Stimulated activated CD8-positive, alpha-beta memory T cell treated with anti-CD3 and anti-CD28 coated beads, Interleukin-4, amount 100 ng/mL, for 1 hour (primary cell): ENCODE results near the gene SMC6.

Experiments
- DNase-seq, 2 donors: peaks; one replicate each; pipeline ENCODE4 v3.0.0-alpha.2; 2020; ENCODE audit warnings: low read depth in 2 of 2, low spot score in 1 of 2

SMC6 gene, protein sequence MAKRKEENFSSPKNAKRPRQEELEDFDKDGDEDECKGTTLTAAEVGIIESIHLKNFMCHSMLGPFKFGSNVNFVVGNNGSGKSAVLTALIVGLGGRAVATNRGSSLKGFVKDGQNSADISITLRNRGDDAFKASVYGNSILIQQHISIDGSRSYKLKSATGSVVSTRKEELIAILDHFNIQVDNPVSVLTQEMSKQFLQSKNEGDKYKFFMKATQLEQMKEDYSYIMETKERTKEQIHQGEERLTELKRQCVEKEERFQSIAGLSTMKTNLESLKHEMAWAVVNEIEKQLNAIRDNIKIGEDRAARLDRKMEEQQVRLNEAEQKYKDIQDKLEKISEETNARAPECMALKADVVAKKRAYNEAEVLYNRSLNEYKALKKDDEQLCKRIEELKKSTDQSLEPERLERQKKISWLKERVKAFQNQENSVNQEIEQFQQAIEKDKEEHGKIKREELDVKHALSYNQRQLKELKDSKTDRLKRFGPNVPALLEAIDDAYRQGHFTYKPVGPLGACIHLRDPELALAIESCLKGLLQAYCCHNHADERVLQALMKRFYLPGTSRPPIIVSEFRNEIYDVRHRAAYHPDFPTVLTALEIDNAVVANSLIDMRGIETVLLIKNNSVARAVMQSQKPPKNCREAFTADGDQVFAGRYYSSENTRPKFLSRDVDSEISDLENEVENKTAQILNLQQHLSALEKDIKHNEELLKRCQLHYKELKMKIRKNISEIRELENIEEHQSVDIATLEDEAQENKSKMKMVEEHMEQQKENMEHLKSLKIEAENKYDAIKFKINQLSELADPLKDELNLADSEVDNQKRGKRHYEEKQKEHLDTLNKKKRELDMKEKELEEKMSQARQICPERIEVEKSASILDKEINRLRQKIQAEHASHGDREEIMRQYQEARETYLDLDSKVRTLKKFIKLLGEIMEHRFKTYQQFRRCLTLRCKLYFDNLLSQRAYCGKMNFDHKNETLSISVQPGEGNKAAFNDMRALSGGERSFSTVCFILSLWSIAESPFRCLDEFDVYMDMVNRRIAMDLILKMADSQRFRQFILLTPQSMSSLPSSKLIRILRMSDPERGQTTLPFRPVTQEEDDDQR

DNA sequence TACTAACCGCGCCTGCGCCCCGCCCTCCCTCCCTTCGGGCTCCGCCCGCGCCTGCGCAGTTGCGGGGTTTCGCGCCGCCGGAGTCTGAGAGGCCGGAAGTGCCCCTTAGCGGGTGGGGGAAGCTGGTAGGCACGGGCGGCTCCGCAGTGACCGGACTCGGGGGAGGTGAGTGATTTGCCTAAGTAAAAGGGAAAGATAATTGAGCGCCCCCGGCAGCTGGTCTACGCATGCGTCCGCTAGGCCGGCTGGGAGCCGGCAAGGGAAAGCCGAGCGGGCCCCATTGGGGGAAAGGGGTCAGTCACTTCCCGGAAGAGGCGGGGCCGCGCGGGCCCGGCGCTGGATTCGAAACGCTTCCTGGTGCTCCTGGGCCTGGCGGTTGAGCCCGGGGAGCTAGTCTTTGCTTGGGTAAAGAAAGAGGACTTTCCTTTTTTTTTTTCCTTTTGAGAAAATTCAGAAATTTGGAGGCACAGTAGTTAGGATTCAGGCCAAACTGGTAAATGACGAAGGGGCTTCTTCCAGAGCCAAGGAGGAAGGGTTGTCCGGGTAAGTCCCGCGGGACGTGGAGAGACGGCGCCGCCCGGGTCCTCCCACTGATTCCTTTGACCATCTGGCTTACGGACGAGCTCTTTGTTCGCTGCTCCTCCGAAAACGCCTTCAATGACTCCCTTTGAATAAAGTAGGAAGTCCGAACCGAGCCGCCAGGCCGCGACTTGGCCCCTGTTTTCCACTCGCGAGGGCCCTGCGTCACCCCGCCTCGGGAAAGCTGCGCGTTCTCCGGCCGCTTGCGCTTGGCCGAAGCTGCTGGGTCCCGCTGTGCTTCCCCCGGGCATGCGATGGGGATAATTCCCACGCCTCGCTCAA, at the start of gene SMC6, which contains the start of gene GEN1:
Gene SMC6, minus strand, starts transcription at position 8 of the 861 bp plus-strand sequence. CDS start 7,864 bp downstream, outside the sequence.
Gene GEN1, plus strand, starts transcription at position 336 of the 861 bp plus-strand sequence. CDS start 5,806 bp downstream, outside the sequence.
- peak; percentile 75 to 86 for DNase-seq

DNA sequence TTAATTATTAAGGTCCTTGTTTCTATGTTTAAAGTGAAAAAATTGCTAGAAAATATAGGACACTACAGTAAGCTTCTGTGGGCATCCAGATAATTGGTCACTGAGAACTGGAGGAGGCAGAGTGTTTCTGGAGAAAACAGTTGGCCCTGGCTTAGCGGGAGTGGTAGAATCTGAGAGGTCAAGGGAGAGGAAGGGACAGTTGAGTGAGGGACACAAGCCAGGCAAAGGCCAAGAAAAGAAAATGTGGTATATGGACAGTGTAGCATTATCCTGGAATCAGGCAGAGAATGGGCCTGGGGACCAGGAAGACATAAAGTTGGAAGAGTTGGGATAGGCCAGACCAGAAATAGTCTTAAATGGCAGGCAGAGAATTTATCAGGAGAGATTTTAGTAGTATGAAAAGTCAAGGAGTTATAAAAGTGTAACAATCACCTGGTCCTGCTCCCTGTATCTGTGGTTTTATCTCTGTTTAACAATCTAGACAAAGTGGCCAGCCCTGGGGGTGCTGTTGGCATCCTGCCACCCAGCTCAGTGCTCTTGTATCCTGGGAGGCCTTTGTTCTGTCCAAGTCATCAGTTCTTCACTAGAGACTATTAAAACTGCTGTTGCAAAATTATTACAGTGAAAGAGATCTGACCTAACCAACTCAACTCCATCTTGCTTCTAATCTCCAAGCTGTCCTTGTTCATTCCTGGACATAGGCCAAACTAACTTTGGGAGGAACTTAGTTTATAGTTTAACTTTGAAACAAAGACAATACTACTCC, 47.3 kb upstream of the SMC6 start:
- no peak for DNase-seq

DNA sequence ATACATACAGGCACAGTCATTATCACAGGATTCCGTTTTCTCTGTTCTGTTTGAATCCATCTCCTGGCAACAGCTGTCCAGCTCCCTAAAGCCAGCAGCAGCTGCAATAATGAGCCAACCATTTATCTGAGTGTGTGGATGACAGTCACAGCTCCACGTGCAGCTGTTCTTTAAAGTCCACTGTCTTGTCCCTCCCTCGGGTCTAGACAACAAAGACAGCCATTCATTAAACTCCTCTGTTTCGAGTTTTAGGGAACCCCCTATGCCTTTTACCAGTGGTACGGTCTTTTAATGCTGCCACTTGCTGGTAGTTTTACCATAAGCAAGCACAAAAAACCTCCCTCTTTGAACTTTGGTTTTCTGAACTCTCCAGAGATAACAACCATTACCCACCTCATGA, 46.6 kb upstream of the SMC6 start:
- no peak for DNase-seq

DNA sequence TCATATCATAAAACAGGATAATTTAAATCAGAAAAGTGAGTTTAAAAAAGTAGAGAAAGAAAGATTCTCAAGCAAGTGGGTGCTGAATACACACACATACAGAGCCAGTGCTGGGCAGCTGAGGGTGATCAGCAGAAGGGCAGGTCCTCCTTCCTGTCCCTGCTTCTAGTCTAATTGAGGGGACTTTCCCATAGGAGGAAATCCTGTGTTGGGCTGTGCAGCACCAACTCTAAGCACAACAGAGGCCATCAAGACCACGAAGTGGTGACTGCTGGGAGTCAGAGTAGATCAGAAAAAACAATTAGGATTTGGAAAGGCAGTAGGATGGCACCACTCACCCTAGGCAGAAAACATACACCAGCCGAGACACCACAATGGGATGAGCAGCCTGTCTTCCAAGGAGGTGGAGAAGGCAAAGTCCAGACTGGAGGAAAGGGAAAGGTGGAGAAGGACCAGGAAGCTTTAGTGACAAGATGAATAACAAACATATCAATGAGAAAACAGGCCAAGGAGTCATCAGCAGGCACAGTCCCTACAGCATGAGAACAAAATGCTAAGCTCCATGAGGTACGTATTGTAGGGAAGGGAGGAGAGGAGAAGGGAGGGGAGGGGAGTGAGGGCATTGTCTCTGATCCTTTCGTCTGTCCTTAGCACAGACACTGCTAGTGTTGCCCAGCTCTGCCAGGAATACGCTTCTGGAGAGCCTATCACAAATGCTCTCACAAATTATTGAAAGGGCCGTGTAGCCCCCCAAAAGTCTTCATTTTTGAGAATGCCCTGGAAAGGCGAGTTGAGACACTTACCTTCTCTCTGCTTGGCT, 45.9 kb upstream of the SMC6 start:
- no peak for DNase-seq

DNA sequence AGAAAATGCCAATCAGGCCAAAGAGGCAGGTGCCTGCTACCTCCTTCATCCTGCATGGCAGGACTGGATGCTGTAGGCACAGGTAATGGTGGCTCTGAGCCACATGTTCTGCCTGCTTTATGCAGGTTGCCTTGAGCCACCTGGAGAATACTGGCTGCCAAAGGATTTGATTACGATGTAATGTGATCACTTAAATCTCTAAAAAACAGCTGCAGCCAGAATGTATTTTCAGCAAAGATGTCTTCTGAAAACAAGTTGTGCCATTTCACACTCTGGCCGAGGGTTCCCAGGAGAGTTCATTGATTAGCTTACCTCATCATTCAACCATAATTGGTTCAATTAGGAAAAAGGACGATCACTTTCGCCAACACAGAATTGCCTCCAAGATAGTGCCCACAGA, 44.7 kb upstream of the SMC6 start:
- no peak for DNase-seq

DNA sequence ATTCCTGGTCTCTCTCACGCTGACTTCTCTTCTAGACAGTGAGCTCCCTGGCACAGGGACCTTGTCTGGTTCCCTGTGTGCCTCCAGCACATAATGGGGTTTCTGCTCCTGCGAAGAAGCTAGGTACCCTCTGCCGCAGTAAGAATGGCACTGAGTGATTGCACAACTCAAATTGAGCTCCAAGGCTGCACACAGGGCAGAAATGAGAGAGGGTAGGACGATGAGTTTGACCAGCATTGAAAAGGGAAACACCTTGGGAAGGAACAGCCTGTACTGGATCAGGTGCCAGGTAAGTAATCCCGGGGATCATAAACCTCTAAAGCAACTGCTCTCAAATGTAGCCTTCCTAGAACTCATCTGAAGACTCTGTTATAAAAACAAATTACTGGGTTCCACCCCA, 41.7 kb upstream of the SMC6 start:
- no peak for DNase-seq

DNA sequence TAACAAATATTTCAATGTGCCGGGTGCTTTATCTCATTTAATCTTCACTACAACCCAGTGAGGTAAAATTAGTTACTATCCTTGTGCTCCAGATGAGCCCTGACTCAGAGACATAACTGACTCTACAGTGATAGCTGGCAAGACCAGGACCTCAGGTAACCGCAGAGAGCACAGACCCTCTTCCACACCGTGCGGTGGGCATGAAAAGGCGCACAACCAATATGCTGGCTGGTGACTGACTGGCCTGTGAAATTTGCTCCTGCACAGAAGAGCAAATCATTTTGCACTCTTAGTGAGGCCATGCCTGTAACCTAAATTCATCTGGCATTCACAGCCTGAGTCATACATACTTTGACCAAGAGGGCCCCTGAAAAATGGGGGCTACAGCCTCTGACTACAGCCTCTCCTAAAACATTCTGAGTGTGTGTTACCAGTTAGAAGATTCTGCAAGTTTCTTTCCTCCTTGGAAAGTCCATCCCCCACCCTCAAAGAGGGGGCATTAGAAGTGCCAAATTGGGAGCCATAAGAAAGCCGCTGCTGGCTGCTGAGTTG, 40.3 kb upstream of the SMC6 start:
- DNase-seq: no peak

DNA sequence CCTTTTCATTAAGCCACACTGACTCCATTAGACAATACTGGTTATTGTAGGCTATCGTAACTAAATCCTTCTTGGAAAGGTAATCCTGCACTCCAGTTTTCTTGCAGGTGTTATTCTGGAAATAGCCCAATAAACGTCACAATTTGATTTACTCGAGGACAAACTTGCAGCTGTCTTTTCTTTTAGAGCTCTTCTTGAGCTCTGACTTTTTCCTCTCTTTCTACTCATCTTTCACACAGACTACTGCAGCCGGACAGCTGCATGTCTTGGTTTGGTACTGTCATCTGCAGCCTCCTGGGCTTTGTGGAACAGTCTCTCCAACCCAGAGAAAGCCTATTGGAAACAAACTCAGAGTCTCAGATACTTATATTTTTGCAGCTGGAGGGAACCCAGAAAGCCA, 39.7 kb upstream of the SMC6 start:
- no peak for DNase-seq

DNA sequence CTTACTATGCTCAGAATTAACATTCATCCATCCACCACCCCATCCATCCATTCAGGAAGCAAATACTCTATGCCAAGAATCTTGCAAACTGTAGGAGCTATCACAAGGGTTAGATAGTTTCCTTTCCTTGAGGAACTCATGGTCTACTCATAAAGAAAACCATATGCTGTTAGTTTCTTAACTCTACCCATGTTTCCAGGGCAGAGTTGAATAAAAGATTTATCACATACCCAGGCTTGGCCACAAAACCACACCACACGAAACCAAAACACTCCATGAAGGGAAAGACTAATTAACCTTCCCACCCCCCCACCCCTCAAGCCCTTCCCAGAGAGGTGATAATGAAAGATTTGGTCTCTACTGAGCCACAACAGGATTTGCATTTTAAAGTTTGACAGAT, 38.9 kb upstream of the SMC6 start:
- DNase-seq: no peak

DNA sequence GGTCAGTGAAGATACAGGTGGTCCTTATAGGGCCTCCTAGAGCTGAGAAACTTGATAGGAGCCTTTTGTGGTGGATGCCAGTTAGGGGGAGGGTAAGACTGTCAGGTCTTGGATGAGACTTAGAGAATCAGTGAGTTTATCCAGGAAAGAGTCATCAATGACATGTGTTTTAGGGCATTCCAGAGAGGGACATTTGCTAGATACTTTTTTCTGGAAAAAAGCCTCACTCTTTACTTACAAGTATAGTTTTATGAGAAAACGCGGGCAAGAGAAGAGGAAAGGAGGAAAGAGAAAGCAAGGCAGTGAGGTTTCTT, 38.2 kb upstream of the SMC6 start:
- DNase-seq: no peak

DNA sequence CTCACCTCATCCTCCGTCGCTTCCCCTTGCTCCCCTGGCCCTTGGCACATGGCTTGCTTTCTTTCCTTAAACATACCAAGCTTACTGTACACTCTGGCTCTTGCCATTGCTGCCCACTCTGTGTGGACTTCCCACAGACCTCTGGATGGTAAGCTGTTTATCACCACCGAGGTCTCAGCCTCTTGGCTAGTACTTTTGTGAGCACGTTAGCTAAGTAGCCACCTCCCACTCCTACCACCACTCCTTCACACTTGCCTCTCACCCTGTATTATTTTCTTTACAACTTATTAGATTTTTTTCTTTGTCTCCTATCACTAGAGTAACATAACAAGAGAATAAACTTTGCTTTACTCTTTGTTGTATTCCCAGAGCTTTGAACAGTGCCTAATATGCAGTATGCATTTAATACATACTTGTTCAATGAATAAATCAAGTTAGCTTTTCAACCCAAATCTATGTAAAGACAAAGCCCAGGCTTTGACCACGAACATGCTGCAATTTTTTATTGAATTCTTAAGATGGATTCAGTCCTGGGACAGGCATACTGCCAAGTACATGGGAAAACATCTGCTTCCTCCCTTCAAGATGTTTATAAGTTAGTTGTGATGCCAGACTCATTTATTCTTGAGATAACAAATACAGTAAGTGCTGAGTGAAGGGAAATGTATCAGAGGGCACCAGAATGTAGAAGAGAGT, 37.7 kb upstream of the SMC6 start:
- DNase-seq: no peak

DNA sequence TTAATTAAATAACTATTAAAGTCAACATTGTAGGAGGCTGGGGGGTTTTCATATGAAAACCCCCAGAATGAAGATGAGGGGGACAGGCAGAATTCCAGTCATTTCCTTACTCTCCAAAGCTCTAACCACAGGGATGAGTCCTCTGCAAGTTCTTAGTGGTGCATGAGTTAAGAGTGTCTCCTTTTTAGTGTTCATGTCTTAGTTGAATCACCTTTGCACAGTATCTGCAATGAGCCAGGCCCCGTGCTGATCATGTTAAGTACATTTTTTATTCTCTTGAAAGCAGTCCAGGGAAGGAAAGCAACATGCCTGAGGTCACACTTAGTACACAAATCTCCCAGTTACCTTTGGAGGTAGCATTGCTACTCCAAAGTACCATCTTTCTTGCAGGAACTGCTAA, 36.9 kb upstream of the SMC6 start:
- DNase-seq: no peak

DNA sequence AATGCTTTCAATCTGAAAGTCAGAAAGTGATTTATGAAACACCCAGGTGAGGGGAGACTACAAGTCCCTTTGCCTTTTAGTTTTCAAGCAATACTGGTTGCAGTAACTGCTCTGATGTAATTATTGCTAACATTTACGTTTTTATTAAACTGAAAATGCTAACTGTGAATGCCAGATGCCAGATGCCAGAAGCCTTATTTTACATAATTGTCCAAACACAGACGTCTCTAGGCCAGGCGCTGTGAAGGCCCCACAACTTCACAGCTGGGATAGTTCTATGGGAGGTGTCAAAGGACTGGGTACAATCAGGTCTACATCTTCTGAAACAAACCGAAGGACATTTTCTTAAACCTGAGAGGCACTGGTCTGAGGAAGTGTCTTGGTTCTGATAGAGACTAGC, 35.2 kb upstream of the SMC6 start:
- DNase-seq: no peak

DNA sequence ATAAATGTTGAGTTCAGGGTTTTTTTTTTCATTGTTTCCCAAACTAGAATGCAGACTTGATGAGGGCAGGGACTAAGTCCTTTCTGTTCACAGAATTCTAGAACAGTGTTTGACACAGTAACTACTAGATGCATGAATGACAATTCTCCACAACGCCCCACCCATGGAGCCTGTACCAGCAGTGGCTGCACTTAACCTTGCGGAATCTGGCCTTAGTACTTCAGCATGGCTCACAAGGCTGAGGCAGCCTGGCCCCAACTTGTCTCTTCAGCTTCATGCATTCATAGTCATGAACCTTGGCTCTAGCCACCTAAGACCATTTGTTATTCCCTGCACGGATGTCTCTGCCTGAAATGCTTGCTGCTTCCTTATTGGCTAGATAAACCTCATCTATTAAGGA, 33.1 kb upstream of the SMC6 start:
- DNase-seq: no peak

DNA sequence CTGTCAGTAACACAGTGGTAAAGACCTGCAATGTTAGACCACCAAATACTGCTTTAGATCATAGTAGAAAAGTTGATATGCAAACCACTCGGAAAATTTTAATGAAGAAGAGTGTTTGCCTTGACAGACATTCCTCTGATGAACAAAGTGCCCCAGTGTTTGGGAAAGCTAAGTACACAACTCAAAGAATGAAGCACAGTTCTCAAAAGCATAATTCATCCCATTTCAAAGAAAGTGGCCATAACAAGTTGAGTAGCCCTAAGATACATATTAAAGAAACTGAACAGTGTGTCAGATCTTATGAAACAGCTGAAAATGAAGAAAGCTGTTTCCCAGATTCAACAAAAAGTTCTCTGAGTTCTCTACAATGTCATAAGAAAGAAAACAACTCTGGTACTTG, 27.9 kb upstream of the SMC6 start:
- no peak for DNase-seq

DNA sequence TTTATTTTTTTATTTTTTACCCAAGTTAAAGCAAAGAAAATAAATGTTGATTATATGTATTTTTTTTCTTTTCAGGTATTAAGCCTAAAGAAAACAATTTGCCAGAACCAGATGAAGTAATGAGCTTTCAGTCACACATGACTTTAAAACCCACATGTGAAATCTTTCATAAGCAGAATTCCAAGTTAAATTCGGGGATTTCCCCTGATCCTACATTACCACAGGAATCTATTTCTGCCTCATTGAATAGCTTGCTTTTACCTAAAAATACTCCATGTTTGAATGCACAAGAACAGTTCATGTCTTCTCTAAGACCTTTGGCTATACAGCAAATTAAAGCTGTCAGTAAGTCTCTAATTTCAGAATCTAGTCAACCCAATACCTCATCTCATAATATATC, 26.9 kb upstream of the SMC6 start:
- DNase-seq: no peak

DNA sequence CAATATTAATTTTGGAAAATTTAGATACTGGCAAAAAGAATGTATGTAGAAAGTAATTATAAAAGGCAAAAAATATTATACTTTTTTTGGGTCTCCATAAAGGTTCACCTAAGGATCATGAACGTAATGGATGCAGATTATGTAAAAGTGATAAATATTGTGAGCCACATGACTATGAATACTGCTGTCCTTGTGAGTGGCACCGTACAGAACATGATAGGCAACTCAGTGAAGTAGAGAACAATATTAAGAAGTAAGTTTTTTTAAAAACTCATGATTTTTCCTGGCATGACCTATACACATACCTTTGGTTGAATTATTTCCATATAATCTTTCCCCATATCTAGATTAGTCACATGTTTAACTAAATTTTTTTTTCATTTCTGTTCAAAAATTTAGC, 18.9 kb upstream of the SMC6 start:
- DNase-seq: no peak

DNA sequence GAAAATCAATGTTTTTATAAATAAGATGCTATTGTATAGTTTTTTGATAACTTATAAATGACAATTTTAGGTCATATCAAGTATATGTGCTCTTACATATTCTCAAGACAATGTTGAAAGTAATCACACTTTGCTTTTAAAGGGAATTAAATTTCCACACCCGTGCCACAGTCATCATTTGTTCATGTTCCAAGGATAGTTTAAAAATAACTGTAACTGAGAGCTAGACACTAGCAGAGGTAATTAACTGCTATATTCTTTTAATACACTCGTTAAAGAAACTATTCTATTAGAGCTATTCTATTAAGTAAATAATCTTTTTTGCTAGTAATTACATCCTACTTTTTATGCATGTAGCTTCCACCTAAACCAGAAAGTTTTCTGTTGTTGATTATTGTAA, 18.3 kb upstream of the SMC6 start:
- no peak for DNase-seq

DNA sequence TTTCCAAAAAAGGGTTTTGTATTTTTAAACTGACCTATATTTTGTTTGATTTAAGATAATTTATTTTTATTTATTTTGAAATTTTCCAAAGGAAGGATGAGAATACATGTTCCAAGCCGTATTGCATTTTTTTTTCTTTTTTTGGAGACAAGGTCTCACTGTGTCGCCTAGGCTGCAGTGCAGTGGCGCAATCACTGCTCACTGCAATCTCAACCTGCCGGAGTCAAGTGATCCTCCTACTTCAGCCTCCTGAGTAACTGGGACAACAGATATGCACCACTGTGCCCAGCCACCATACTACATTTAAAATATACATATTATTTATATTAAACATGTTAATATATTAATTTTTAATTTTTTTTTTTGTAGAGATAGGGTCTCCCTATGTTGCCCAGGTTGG, 15.3 kb upstream of the SMC6 start:
- DNase-seq: no peak
